HepG2 (cell line): ENCODE data around the gene ANO1. TPM values are rescaled to one million over a fixed set of nuclear protein-coding genes. Genes with fewer than 3 reads are reported as not detected.

Source experiments
- ATAC-seq: fragments of 200-7000 bp; cut with Tn5 transposase; 3 replicates; pipeline ENCODE4 v1.9.1; 2020; ENCODE audit warnings: mild to moderate bottlenecking, moderate library complexity
- BruUV-seq: library from RNA; stranded (reverse); fragments of 400-500 nt; replicated peaks from 2 replicates; lab custom pipeline; 2021; lab: Mats Ljungman, UMichigan
- CTCF ChIA-PET: fragments of 300-600 bp; formaldehyde crosslinking; extraction: SDS; loops from one replicate; lab custom pipeline; 2021; ENCODE audit warnings: low total read pairs, inconsistent platforms, low intra/inter-chr PET ratio; lab: Yijun Ruan, JAX
- POLR2A ChIA-PET: fragments of 350-600 bp; sonication (Branson Sonifier 250); formaldehyde crosslinking; loops from one replicate; lab custom pipeline; 2020; ENCODE audit warnings: antibody characterized with exemption, inconsistent platforms; lab: Yijun Ruan, JAX
- DNase-seq: peaks from one replicate; pipeline ENCODE4 v3.0.0-alpha.2; 2015; ENCODE audit warnings: low spot score
- FAIRE-seq: peaks from 3 replicates; lab custom pipeline; 2011; peaks lifted over from hg19 to GRCh38; lab: Jason Lieb, UNC
- H2AFZ ChIP-seq: one replicate; pipeline ENCODE4 v1.6.1; 2011; ENCODE audit warnings: low read length, inconsistent platforms
- H3K27ac ChIP-seq: fragments of 300-600 bp; 3 replicates; pipeline ENCODE4 v1.8.0; 2011; ENCODE audit warnings: mixed run types, mild to moderate bottlenecking, mixed read lengths, low read length, inconsistent platforms; ENCODE audit not compliant: insufficient read depth; ENCODE audit errors: extremely low read length
- H3K27me3 ChIP-seq, 2 experiments: fragments of 200-600 bp in 1 of 2; 2 replicates in 1 of 2; 3 replicates in 1 of 2; pipeline versions ENCODE4 v1.6.0 to v1.8.0; 2011; ENCODE audit warnings: low read length in 2 of 2, mild to moderate bottlenecking in 2 of 2, moderate library complexity in 2 of 2, inconsistent platforms in 1 of 2; ENCODE audit not compliant: insufficient read depth in 2 of 2, control insufficient read depth in 1 of 2
- H3K36me3 ChIP-seq, 2 experiments: fragments of 200-600 bp in 1 of 2; replicated peaks in 1 of 2; 2 replicates in 1 of 2; 3 replicates in 1 of 2; pipeline versions ENCODE4 v1.5.1 to v1.8.0; 2011; ENCODE audit warnings: low read length in 2 of 2, inconsistent platforms in 1 of 2; ENCODE audit not compliant: insufficient read depth in 2 of 2, control insufficient read depth in 1 of 2
- H3K4me1 ChIP-seq: 2 replicates; pipeline ENCODE4 v1.5.1; 2012; ENCODE audit warnings: low read length, inconsistent platforms; ENCODE audit not compliant: insufficient read depth
- H3K4me2 ChIP-seq: 2 replicates; pipeline ENCODE4 v1.6.0; 2011; ENCODE audit warnings: low read depth, low read length, inconsistent platforms
- H3K4me3 ChIP-seq, 3 experiments: fragments of 200-600 bp in 1 of 3; sonication (generic), shearing (Covaris generic) in 1 of 3; replicated peaks in 1 of 3; 2 replicates each; pipeline ENCODE4 v1.5.1; 2011 to 2016; ENCODE audit warnings: low read length in 3 of 3, inconsistent platforms in 2 of 3, low read depth in 2 of 3, mild to moderate bottlenecking in 2 of 3, control low read depth in 1 of 3, mixed read lengths in 1 of 3; ENCODE audit not compliant: insufficient read depth in 1 of 3
- H3K79me2 ChIP-seq: one replicate; pipeline ENCODE4 v1.6.1; 2011; ENCODE audit warnings: low read length, inconsistent platforms; ENCODE audit not compliant: insufficient read depth
- H3K9ac ChIP-seq: 2 replicates; pipeline ENCODE4 v1.6.0; 2011; ENCODE audit warnings: mild to moderate bottlenecking, low read depth, low read length, inconsistent platforms; ENCODE audit not compliant: insufficient read depth
- H3K9me3 ChIP-seq: 2 replicates; pipeline ENCODE4 v1.5.1; 2012; ENCODE audit warnings: mild to moderate bottlenecking, low read length
- H4K20me1 ChIP-seq: 2 replicates; pipeline ENCODE4 v1.6.0; 2011; ENCODE audit warnings: inconsistent platforms, mild to moderate bottlenecking, low read length, moderate library complexity; ENCODE audit not compliant: insufficient read depth
- CBFB ChIP-seq: sonication (generic); formaldehyde crosslinking; IDR thresholded peaks from 2 replicates; pipeline ENCODE4 v1.4.0; 2020; ENCODE audit warnings: missing genetic modification reagents
- CREB1 ChIP-seq, 2 experiments: fragments of 450-650 bp in 1 of 2; IDR thresholded peaks; 2 replicates each; pipeline ENCODE4 v1.6.1; 2016 to 2017; ENCODE audit warnings: control low read depth in 1 of 2, mild to moderate bottlenecking in 1 of 2, missing compliant biosample characterization in 1 of 2, missing genetic modification characterization in 1 of 2
- ZNF768 ChIP-seq: sonication (generic); formaldehyde crosslinking; IDR thresholded peaks from 2 replicates; pipeline ENCODE4 v1.4.0; 2020; ENCODE audit warnings: missing genetic modification reagents
- WGBS: methylation state at CpG from one replicate; pipeline ENCODE4 v1.1.6; 2017; ENCODE audit warnings: low lambda C conversion rate; 5-methylcytosine and 5-hydroxymethylcytosine counted together
- in situ Hi-C: cut with HindIII; loops from 2 replicates; pipeline ENCODE4 v1.10.0; 2017; ENCODE audit warnings: low pct_unique_long_range_greater_than_20kb; ENCODE audit not compliant: extremely low pct_ligation_motif_present
- intact Hi-C: fragments of 100-400 bp; cut with micrococcal nuclease; formaldehyde crosslinking; loops from one replicate; pipeline ENCODE4 v1.10.0; 2022; ENCODE audit not compliant: unreplicated experiment
- polyA plus RNA-seq, 8 experiments: library from polyadenylated mRNA; depleted of rRNA in 3 of 8; stranded (reverse) in 7 of 8; unstranded in 1 of 8; fragments of >200 nt; fragmentation: Illumina TruSeq in 4 of 8; extraction: Trizol in 4 of 8; gene quantifications; 2 replicates each; pipeline versions ENCODE4 v1.2.1 to v1.2.3, GENCODE V29; 2011 to 2016; ENCODE audit warnings: low read depth in 4 of 8, missing spikeins in 1 of 8, mixed read lengths in 1 of 8; ENCODE audit not compliant: insufficient read depth in 1 of 8
- total RNA-seq, 5 experiments: library from RNA; depleted of rRNA; stranded (reverse); fragments of >200 nt; fragmentation: Illumina TruSeq; extraction: Trizol; gene quantifications; 2 replicates each; pipeline ENCODE4 v1.2.3, GENCODE V29; 2016; ENCODE audit warnings: low read depth in 1 of 5
- TF ChIP-seq, protein P1 (sequence below): sonication (generic); formaldehyde crosslinking; IDR thresholded peaks from 2 replicates; pipeline ENCODE4 v1.4.0; 2020; ENCODE audit warnings: missing genetic modification reagents
- TF ChIP-seq, protein P2 (sequence below): sonication (generic); formaldehyde crosslinking; IDR thresholded peaks from 2 replicates; pipeline ENCODE4 v1.5.0; 2020; ENCODE audit warnings: mild to moderate bottlenecking, missing genetic modification reagents, borderline replicate concordance

The ANO1 gene
- total and polyA plus RNA-seq, 2 of the 13 experiments (the other 11 are each of a cell fraction or from before 2014, with no cell fraction given), result not detected

DNA sequence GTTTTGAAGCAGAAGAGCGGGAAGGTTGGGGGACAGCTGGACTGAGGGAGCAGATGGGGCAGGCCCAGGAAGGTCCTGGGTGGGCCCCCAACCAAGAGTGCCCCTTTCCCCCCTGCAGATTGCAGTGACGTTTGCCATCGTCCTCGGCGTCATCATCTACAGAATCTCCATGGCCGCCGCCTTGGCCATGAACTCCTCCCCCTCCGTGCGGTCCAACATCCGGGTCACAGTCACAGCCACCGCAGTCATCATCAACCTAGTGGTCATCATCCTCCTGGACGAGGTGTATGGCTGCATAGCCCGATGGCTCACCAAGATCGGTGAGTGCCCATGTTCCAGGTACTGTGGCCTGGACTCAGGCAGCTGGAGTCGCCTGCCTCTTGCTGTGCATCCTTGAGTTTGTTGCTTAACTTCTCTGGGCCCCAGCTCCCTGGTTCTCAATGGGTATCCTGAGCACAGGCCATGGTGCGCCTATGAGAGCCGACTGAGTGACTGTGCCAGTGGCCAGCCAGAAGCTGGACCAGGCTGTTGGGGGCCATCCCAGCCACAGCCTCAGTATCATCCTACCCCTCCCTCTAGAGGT, 83.0 kb downstream of the ANO1 start:
- TF ChIP-seq CREB1 (IDR thresholded peaks at IDR 0.05) (peak; percentile 60; the same call in 1 of the 2 replicates), CREB1 (CRISPR knock-in tag; IDR thresholded peaks at IDR 0.05) (no peak), ZNF768 (peak; percentile 97), CBFB (CRISPR knock-in tag) (no peak)
- TF ChIP-seq, protein P1, sequence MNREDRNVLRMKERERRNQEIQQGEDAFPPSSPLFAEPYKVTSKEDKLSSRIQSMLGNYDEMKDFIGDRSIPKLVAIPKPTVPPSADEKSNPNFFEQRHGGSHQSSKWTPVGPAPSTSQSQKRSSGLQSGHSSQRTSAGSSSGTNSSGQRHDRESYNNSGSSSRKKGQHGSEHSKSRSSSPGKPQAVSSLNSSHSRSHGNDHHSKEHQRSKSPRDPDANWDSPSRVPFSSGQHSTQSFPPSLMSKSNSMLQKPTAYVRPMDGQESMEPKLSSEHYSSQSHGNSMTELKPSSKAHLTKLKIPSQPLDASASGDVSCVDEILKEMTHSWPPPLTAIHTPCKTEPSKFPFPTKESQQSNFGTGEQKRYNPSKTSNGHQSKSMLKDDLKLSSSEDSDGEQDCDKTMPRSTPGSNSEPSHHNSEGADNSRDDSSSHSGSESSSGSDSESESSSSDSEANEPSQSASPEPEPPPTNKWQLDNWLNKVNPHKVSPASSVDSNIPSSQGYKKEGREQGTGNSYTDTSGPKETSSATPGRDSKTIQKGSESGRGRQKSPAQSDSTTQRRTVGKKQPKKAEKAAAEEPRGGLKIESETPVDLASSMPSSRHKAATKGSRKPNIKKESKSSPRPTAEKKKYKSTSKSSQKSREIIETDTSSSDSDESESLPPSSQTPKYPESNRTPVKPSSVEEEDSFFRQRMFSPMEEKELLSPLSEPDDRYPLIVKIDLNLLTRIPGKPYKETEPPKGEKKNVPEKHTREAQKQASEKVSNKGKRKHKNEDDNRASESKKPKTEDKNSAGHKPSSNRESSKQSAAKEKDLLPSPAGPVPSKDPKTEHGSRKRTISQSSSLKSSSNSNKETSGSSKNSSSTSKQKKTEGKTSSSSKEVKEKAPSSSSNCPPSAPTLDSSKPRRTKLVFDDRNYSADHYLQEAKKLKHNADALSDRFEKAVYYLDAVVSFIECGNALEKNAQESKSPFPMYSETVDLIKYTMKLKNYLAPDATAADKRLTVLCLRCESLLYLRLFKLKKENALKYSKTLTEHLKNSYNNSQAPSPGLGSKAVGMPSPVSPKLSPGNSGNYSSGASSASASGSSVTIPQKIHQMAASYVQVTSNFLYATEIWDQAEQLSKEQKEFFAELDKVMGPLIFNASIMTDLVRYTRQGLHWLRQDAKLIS (CRISPR knock-in tag), result no peak
- TF ChIP-seq, protein P2, sequence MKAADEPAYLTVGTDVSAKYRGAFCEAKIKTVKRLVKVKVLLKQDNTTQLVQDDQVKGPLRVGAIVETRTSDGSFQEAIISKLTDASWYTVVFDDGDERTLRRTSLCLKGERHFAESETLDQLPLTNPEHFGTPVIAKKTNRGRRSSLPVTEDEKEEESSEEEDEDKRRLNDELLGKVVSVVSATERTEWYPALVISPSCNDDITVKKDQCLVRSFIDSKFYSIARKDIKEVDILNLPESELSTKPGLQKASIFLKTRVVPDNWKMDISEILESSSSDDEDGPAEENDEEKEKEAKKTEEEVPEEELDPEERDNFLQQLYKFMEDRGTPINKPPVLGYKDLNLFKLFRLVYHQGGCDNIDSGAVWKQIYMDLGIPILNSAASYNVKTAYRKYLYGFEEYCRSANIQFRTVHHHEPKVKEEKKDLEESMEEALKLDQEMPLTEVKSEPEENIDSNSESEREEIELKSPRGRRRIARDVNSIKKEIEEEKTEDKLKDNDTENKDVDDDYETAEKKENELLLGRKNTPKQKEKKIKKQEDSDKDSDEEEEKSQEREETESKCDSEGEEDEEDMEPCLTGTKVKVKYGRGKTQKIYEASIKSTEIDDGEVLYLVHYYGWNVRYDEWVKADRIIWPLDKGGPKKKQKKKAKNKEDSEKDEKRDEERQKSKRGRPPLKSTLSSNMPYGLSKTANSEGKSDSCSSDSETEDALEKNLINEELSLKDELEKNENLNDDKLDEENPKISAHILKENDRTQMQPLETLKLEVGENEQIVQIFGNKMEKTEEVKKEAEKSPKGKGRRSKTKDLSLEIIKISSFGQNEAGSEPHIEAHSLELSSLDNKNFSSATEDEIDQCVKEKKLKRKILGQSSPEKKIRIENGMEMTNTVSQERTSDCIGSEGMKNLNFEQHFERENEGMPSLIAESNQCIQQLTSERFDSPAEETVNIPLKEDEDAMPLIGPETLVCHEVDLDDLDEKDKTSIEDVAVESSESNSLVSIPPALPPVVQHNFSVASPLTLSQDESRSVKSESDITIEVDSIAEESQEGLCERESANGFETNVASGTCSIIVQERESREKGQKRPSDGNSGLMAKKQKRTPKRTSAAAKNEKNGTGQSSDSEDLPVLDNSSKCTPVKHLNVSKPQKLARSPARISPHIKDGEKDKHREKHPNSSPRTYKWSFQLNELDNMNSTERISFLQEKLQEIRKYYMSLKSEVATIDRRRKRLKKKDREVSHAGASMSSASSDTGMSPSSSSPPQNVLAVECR (CRISPR knock-in tag), result no peak
- no peak overlapping the region for H3K4me3 ChIP-seq
- no peaks in the 10 kb centered on the region for H3K4me1 ChIP-seq
- H3K4me2 ChIP-seq, result no peak overlapping the region
- H3K9me3 ChIP-seq, result no peaks in the 10 kb centered on the region
- DNase-seq (no peak), ATAC-seq (no peak), FAIRE-seq (no peak)
- in situ Hi-C loops, result no loop called here
- no TSS peak for BruUV-seq
- H3K79me2 ChIP-seq, result no peaks in the 10 kb centered on the region
- no peaks in the 10 kb centered on the region for H3K36me3 ChIP-seq
- 48% methylated on average over 10 of the region's 17 CpGs for WGBS
- no peak overlapping the region for H3K27ac ChIP-seq
- H2AFZ ChIP-seq, result no peak overlapping the region
- H3K27me3 ChIP-seq, result peaks cover 7 to 43% of the 10 kb centered on the region in 2 experiments; a peak in 4 of 5 replicates
- H3K9ac ChIP-seq, result no peak overlapping the region
- ChIA-PET POLR2A (no interaction called here), CTCF (no interaction called here)
- peaks cover 3% of the 10 kb centered on the region; the same call in 1 of the 2 replicates for H4K20me1 ChIP-seq
- intact Hi-C loops, result no loop called here
